Measurements from ENCODE around the gene CNTNAP2.

The CNTNAP2 gene

GRCh38 chr7:147971606-147972110 lies 1855.1 kb downstream of the CNTNAP2 start:
- DNase-seq (ENCODE audit: low spot score): no peak

GRCh38 chr7:147978201-147978600 lies 1861.6 kb downstream of the CNTNAP2 start:
- no peak for DNase-seq (ENCODE audit: low spot score)

DNA sequence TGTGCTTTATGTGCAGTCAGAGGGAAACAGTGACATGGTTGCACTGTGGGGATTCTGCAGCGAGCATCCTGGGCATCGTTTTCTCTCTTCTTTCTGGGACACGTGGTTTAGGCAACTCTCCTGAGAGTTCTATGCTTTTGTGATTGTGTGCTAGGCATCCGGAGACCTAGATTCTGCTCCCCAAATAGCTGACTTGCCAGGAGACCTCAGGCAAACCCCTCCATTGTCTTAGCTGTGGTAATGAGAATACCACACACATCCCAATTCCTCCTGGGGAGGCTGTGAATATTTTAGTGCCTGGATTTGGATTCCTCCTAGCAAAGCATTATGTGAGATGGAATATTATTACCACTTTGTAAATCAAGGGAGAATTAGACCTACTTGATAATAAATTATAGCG lies 1862.0 kb downstream of the CNTNAP2 start:
- DNase-seq (ENCODE audit: low spot score): no peak

- no peak for DNase-seq (ENCODE audit: low spot score)
Observed at GRCh38 chr7:147980826-147981813, 1864.5 kb downstream of the CNTNAP2 start.

- DNase-seq (ENCODE audit: low spot score): no peak
Observed at GRCh38 chr7:147982307-147982706, 1865.7 kb downstream of the CNTNAP2 start.

GRCh38 chr7:147984265-147984664 lies 1867.7 kb downstream of the CNTNAP2 start:
- no peak for DNase-seq (ENCODE audit: low spot score)

GRCh38 chr7:147990079-147990478 lies 1873.5 kb downstream of the CNTNAP2 start:
- DNase-seq (ENCODE audit: low spot score): no peak

- DNase-seq (ENCODE audit: low spot score): no peak
Observed at GRCh38 chr7:147990942-147991341, 1874.3 kb downstream of the CNTNAP2 start.

- no peak for DNase-seq (ENCODE audit: low spot score)
Observed at GRCh38 chr7:147992698-147993097, 1876.1 kb downstream of the CNTNAP2 start.

DNA sequence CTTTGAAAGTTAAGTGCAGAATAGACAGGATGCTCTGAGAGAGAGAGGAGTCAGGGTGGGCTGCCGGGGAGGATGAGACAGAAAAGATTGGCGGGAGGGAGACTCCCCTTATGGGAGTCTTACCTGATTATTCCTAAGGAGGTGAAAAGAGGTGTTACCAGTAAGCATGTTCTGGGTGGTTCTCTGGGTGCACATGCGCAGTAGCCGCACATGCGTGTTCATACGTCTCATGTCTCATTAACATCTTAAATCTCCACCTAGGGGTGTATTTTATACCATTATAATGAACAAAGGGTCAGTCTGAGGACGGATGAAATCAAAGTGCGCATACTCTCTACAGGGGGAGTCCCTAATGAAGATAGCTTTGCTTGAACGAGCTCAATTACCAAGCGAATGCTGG lies 1881.0 kb downstream of the CNTNAP2 start:
- no peak for DNase-seq (ENCODE audit: low spot score)

GRCh38 chr7:147999962-148000361 lies 1883.4 kb downstream of the CNTNAP2 start:
- no peak for DNase-seq (ENCODE audit: low spot score)

GRCh38 chr7:148011753-148012152 lies 1895.2 kb downstream of the CNTNAP2 start:
- no peak for DNase-seq (ENCODE audit: low spot score)

DNA sequence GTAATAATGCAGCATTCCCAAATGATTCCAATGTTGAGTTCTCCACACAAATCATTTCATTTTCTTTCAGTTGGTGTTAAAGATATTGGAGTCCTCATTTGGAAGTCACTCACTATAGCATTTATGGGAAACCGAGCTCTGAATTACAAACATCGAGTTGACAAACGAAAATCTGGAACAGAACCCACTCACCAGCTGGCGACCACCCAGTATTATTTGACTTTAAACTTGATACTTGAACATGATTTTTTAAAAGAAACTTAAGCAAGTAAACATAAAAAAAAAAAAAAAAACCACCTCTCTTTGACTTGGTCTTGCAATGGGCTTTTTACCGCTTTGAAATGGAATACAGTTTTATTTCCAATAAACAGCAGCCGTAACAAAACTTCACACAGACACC lies 1897.4 kb downstream of the CNTNAP2 start:
- no peak for DNase-seq (ENCODE audit: low spot score)

- no peak for DNase-seq (ENCODE audit: low spot score)
Observed at GRCh38 chr7:148014541-148014940, 1897.9 kb downstream of the CNTNAP2 start.

GRCh38 chr7:148017126-148017525 lies 1900.5 kb downstream of the CNTNAP2 start:
- DNase-seq (ENCODE audit: low spot score): no peak

- no peak for DNase-seq (ENCODE audit: low spot score)
Observed at GRCh38 chr7:148020679-148021078, 1904.1 kb downstream of the CNTNAP2 start.

GRCh38 chr7:148021507-148022045 lies 1905.0 kb downstream of the CNTNAP2 start:
- no peak for DNase-seq (ENCODE audit: low spot score)

DNA sequence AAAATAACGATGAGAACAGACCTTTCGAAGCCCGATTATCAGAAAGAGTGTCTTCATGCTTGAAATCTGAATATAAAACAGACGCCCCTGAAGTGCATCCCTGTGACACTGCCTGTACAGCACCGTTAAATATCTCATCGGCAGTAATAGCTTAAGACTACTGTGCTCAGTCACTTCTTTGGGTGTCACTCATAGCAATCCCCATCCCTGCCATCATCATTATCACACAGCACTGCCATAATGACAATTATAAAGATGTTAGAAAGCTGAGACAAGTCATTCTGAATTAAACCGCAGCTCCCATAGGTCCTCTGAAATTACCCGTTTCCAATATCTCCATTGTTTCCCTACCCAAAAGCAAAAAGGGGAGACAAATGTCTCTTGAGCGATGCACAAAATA lies 1906.2 kb downstream of the CNTNAP2 start:
- no peak for DNase-seq (ENCODE audit: low spot score)

- DNase-seq (ENCODE audit: low spot score): no peak
Observed at GRCh38 chr7:148026713-148027112, 1910.1 kb downstream of the CNTNAP2 start.

DNA sequence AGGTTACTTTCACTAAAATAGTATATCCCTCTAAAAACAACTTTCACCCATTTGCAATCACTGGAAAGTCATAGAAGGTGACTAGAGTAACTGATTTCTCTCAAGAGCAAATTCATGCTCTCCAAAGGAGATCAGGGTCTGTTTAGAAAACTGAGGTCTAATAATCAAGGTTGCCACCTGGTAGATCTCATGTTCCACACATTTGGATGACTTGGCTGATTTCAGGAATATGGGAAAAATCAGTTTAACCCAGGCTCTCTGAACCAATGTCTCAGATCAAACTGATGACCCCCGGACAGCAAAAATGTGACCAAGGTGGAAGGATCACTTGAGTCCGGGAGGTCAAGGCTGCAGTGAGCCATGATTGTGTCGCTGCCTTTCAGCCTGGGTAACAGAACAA lies 1911.6 kb downstream of the CNTNAP2 start:
- DNase-seq (ENCODE audit: low spot score): no peak

- no peak for DNase-seq (ENCODE audit: low spot score)
Observed at GRCh38 chr7:148031019-148031418, 1914.4 kb downstream of the CNTNAP2 start.

- DNase-seq (ENCODE audit: low spot score): no peak
Observed at GRCh38 chr7:148031811-148032210, 1915.2 kb downstream of the CNTNAP2 start.

- DNase-seq (ENCODE audit: low spot score): no peak
Observed at GRCh38 chr7:148035950-148036349, 1919.3 kb downstream of the CNTNAP2 start.

All from AG08395 (cell line).